HG02870 (cell line): ENCODE data around the gene RTN1.

Experiments
- ATAC-seq: cut with Tn5 transposase; IDR thresholded peaks from one replicate; pipeline ENCODE4 v1.9.1; 2021; ENCODE audit warnings: mild to moderate bottlenecking, moderate library complexity; ENCODE audit not compliant: unreplicated experiment

The RTN1 gene

DNA sequence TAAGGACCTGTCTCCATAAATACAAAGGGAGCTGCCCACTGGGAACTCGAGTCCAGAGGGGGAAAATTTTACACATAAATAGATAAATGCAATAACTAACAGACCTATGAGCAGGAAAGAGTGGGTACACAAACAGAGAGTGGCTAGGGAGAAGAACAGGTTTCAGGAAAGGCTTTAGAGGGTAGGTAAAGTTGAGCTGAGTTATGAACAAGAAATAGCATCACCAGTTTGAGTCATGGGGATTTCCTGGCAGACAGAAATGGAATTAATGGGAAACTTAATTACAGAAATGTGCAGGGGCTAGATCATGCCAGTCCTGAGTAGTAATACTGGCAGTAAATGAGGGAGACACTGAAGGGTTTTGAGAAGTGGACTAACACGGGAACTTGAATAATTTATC, 236.0 kb downstream of the RTN1 start:
- no peak for ATAC-seq

DNA sequence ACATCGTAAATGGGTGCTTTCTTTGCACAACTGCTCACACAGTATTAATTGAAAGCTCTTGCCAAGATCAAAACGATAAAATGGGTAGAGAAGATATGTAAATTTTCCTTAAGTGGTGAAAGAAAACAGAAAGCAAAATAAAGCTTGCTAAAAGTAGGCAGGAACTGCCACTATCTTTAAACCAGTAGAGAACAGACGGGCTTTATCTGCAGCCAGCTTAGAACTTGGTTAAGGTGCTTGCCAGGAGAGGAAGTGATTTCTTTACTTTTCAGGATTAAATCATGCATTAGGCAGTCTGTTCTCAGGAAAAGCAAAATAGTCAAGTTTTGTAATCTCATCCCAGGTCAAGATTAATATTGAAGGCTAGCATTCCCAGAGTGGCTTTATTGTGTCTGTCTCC, 237.1 kb downstream of the RTN1 start:
- no peak for ATAC-seq

DNA sequence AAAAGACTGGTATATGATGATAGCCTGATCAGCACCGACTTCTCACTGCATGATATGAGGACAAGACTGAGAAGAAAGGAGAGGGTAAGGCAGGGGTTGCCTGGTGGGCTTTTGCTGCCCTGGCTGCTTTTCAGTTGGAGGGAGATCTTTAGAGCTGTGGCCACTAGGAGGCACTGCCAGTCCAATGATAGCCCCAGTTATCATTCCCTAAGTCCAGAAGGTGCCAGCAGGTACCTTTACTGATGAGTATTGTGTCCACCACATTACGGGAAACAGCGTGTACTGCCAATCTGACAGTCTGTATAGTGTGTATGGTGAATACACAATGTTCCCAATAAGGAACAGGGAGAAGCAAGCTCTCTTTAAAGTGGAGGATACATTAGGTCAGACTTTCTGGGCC, 238.2 kb downstream of the RTN1 start:
- ATAC-seq: no peak

GRCh38 chr14:59631237-59631636, 239.3 kb downstream of the RTN1 start:
- no peak for ATAC-seq

DNA sequence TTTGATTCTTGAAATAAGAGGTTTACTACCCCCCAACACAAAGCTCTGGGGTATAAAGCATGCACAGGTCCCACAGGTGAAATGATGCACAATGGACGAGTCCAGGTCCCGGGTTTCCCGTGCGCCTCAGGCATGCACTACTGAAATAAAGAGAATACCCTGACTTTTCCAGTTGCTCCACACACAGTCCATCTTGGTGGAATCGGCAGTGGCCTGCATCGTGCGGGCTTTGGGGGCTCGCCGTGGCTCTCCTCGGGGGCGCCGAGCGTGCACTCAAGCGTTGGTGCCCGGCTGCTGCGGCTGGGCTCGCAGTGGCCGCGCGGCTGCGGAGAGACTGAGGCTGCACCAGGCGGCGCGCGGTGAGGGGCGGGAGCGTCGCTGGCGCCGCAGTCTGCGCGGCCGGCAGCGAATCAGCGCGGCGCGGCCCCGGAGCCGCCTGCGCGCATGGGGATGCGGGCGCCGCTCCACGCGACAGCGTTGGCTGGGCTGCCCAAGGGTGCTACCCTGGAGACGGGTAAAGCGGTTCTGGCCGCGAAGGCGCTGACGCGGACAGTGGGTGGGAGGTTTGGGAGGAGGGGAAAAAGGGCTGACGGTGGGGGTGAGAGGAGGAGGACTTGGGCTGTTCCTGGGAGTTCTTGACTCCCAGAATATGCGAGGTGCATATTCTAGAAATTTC, 240.2 kb downstream of the RTN1 start:
- ATAC-seq: no peak

GRCh38 chr14:59629444-59630287, 240.9 kb downstream of the RTN1 start:
- no peak for ATAC-seq

DNA sequence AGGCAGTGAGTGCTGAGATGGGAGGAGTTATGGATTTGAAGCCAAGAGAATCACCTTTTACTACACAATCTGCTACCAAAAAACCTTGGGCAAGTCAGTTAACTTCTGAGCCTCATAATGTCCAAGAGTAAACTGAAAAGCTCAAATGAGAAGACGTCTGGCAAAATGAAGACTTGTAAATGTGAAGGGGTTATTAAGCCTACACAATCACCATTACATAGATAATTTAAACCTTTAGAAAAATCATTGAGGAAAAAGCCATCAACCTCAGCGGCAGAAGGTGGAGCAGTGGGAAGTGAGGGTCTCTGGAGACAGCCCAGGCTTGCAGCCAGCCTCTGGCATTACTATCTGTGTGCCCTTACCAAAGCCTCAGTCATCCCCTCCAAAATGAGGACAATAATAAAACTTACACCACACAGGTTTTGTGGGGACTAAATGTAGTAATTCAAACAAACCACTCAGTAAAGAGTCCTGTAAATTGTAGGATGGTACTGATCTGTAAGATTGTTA, 243.5 kb downstream of the RTN1 start:
- ATAC-seq: no peak

DNA sequence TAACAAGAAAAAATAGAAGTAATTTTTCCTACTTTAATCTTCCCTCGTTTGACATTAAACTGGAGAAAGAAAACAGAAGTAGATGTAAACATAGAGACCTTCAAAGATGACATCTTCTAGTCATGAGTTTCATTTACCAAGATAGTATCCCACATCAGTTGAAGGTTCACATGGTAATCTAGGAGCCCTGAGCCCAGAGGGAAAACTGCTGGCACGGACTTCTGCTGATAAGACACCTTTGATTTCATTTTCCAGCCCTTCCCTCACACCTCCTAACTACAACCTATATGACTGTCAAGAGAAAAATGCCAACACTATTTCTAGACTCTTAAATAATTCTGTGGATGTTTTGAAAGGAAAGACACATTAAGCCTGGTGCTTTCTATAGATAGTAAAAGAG, 247.9 kb downstream of the RTN1 start:
- ATAC-seq: no peak

DNA sequence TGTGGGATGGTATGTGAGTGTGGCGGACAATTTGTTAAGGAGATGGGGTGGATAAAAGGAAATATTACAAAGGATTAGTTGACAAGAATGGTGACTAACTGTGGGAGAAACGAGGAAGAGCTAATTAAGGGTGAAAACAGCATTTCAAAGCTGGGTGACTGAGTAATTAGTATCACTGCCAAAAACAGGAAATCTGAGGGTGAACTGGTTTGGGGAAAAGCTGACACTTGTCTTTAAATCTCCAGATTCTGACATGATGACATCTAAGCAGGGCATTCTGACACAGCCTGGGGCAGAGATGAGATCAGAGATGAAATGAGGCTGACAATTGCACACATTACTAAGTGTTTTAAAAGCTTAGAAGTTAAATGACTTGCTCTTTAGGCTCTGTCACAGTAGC, 251.5 kb downstream of the RTN1 start:
- no peak for ATAC-seq

GRCh38 chr14:59601056-59601455, 269.5 kb downstream of the RTN1 start:
- ATAC-seq: no peak

- no peak for ATAC-seq
These were observed 270.2 kb downstream of the RTN1 start for GRCh38 chr14:59600211-59600945.

DNA sequence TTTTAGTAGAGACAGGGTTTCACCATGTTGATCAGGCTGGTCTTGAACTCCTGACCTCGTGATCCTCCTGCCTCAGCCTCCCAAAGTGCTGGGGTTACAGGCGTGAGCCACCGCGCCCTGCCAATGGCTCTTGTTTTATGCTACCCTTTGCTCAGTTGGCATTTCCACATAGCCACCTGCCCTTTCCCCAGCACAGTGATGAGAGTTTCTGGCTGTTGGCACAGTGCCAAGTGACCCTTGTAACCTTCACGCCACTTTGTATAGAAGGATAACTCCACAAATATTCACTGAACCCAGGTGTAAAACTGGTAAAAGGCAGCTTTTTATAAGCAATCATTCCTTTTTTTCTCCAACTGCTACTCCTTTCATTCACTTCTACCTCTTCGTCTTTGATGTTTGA, 275.5 kb downstream of the RTN1 start:
- ATAC-seq: no peak

- no peak for ATAC-seq
These were observed 278.8 kb downstream of the RTN1 start for GRCh38 chr14:59591641-59592370.

- ATAC-seq: no peak
These were observed 282.5 kb downstream of the RTN1 start for GRCh38 chr14:59588101-59588500.

GRCh38 chr14:59585891-59586554, 284.6 kb downstream of the RTN1 start:
- ATAC-seq: no peak

- ATAC-seq: no peak
These were observed 286.8 kb downstream of the RTN1 start for GRCh38 chr14:59583755-59584154.

- no peak for ATAC-seq
These were observed 287.6 kb downstream of the RTN1 start for GRCh38 chr14:59582845-59583509.

DNA sequence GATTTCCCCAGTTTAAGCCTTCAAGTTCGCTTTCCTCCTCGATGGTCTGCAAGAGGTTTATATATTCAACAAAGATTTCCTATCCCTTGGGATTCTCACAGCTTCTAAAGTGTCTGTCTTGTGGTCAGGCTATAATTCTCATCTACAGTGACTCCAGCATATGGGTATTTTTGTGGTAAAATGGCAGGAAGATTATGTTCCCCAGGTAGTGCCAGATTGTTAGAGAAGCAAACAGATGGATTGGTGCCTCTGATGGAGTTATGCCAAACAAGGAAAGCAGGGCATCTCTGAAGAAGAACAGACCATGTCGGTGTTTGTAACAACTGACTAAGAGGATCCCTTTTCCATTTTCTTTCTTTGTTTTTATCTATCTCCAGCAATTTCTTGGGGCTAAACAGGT, 288.4 kb downstream of the RTN1 start:
- no peak for ATAC-seq

- ATAC-seq: no peak
These were observed 289.7 kb downstream of the RTN1 start for GRCh38 chr14:59580911-59581310.
